ENCODE measurements around the gene ASXL1. TPM values are rescaled to one million over a fixed set of nuclear protein-coding genes. Genes with fewer than 3 reads are reported as not detected.

Gene ASXL1
- total RNA-seq, 1 donor from 2014 or later = 79.1 TPM

GRCh38 chr20:32360333-32360634 is 2.2 kb downstream of the ASXL1 start:
- Histone ChIP-seq H3K27ac (peak overlapping the region; percentile 98), H3K9me3 (no peaks in the 10 kb centered on the region), H3K4me3 (peak overlapping the region; percentile 95), H3K27me3 (no peaks in the 10 kb centered on the region), H3K4me1 (peaks cover 62% of the 10 kb centered on the region), H3K36me3 (no peaks in the 10 kb centered on the region)
- ATAC-seq = no peak
- intact Hi-C loops (cut with DNase I) = no loop called here
- DNase-seq = no peak
- no peak for TF ChIP-seq CTCF (IDR thresholded peaks at IDR 0.05)

GRCh38 chr20:32362901-32363364 is 4.8 kb downstream of the ASXL1 start:
- Histone ChIP-seq H3K4me3 (no peak overlapping the region), H3K4me1 (peaks cover 68% of the 10 kb centered on the region), H3K27me3 (no peaks in the 10 kb centered on the region), H3K9me3 (no peaks in the 10 kb centered on the region), H3K36me3 (peaks cover 5% of the 10 kb centered on the region), H3K27ac (no peak overlapping the region)
- no peak for DNase-seq
- no peak for ATAC-seq
- TF ChIP-seq CTCF (IDR thresholded peaks at IDR 0.05) = no peak
- intact Hi-C loops (cut with DNase I) = no loop called here

GRCh38 chr20:32363492-32363891 is 5.4 kb downstream of the ASXL1 start:
- DNase-seq (no peak), ATAC-seq (no peak)
- no peaks in the 10 kb centered on the region for H3K27me3 ChIP-seq
- peaks cover 6% of the 10 kb centered on the region for H3K36me3 ChIP-seq
- H3K4me3 ChIP-seq = no peak overlapping the region
- peaks cover 72% of the 10 kb centered on the region for H3K4me1 ChIP-seq
- no peak overlapping the region for H3K27ac ChIP-seq
- intact Hi-C loops (cut with DNase I) = no loop called here
- no peak for TF ChIP-seq CTCF (IDR thresholded peaks at IDR 0.05)
- H3K9me3 ChIP-seq = no peaks in the 10 kb centered on the region

- Histone ChIP-seq H3K27ac (no peak overlapping the region), H3K9me3 (no peaks in the 10 kb centered on the region), H3K4me1 (peaks cover 79% of the 10 kb centered on the region), H3K36me3 (peaks cover 17% of the 10 kb centered on the region), H3K4me3 (no peak overlapping the region), H3K27me3 (no peaks in the 10 kb centered on the region)
- no peak for ATAC-seq
- TF ChIP-seq CTCF (IDR thresholded peaks at IDR 0.05) = no peak
- intact Hi-C loops (cut with DNase I) = no loop called here
- no peak for DNase-seq
These were observed 6.5 kb downstream of the ASXL1 start for GRCh38 chr20:32364554-32365208.

- intact Hi-C loops (cut with DNase I) = no loop called here
- H3K9me3 ChIP-seq = no peaks in the 10 kb centered on the region
- TF ChIP-seq CTCF (IDR thresholded peaks at IDR 0.05) = no peak
- no peaks in the 10 kb centered on the region for H3K27me3 ChIP-seq
- H3K4me3 ChIP-seq = no peak overlapping the region
- H3K4me1 ChIP-seq = peaks cover 71% of the 10 kb centered on the region
- DNase-seq (no peak), ATAC-seq (no peak)
- H3K27ac ChIP-seq = no peak overlapping the region
- peaks cover 25% of the 10 kb centered on the region for H3K36me3 ChIP-seq
These were observed 7.4 kb downstream of the ASXL1 start for GRCh38 chr20:32365564-32365963.

- intact Hi-C loops (cut with DNase I) = no loop called here
These were observed 8.2 kb downstream of the ASXL1 start for GRCh38 chr20:32366380-32366779.

More at GRCh38 chr20:32366380-32366779, 8.2 kb downstream of the ASXL1 start:
- H3K27ac ChIP-seq = no peak overlapping the region
- no peaks in the 10 kb centered on the region for H3K27me3 ChIP-seq
- peaks cover 62% of the 10 kb centered on the region for H3K4me1 ChIP-seq
- H3K4me3 ChIP-seq = no peak overlapping the region
- no peaks in the 10 kb centered on the region for H3K9me3 ChIP-seq
- DNase-seq (no peak), ATAC-seq (no peak)
- TF ChIP-seq CTCF (IDR thresholded peaks at IDR 0.05) = no peak
- H3K36me3 ChIP-seq = peaks cover 32% of the 10 kb centered on the region

All from upper lobe of right lung (tissue), 1 donor.